Stimulated activated CD4-positive, alpha-beta T cell treated with anti-CD3 and anti-CD28 coated beads, Interleukin-2, amount 100 ng/mL, for 24 hours (primary cell): Measurements from ENCODE around the gene LRRC17.

ENCODE experiments used
- DNase-seq, 2 donors: peaks; one replicate each; pipeline ENCODE4 v3.0.0-alpha.2; 2020

The LRRC17 gene

DNA sequence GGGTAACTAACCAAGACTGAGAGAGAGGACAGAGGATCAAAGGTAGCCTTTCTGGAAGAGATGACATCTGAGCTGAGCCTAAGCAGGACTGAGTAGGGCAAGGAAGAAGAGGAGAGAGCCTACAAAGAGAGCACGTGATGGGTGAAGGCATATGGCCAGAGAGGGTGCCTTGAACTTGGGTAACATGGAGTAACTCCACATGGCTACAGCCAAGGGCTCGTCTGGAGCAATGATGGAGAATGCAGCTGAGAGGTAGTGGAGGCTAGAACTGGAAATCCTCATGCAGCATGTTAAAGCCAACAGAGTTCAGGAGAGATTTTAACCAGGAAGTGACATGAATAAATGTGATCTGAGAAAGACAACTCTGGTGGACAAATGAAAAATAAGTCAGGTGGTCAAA, 77.8 kb downstream of the LRRC17 start:
- DNase-seq: no peak

DNA sequence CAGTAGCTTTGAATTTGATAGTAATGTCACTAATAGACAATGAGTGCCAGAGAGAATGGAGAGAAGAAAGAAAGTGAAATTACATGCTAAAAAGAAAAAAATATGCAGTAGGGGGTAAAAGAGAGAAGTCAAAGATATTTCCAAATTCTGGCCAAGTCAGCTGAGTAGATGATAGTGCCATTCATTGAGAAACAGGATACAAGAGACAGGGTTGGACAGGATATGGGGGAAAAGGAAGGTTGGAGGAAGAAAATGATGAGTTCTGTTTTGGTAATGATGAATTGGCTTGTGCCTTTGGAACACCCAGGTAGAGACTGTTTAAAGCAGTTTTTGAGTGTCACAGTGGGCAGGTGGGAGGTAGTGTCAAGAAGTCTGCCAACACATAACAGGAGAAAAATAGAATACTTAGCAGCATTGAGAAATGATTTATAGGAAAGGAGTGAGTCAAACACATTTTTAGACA, 78.3 kb downstream of the LRRC17 start:
- DNase-seq: no peak

DNA sequence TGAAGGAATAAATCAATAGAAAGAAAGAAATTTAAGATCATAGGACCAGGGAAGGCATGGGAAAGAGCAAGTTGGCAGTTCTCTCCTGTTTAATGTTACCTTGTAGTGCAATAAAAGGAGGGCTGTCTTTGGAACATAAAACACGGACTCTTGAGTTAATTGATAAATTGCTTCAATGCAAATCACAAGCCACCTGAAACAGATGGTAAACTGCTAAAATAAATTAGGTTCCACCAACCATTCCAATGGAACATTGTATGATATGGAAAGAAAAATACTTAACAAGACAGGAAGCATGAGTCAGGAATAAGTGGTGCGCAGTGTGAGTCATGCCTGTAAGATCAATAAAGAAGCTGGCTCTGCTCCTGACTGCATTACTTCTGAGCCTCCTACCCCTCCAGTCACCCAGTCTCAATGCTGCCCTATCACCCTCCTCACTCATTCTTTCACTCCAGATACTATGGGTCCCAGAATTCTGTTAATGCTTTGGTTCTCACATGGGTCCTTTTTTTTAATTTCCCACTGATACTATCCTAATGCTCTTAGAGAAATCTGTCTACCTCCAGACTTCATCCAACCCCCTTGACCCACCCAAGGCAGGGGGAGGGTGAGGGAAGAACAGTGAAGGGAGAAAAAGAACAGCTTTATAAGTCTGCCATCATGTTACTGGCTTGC, 78.9 kb downstream of the LRRC17 start:
- no peak for DNase-seq

DNA sequence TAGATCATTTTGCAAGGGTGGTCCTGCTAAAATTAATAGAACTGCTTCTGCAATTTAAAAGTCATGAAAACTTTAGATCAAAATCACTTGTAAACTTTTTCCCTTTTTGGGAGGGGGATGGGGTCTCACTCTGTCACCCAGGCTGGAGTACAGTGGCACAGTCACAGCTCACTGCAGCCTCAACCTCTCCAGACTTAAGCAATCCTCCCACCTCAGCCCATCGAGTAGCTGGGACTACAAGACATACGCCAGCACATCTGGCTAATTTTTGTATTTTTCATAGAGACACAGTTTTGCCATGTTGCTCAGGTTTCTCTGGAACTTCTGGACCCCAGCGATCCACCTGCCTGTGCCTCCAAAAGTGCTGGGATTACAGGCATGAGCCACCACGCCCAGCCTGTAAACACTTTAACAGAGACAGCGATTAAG, 79.7 kb downstream of the LRRC17 start:
- no peak for DNase-seq

DNA sequence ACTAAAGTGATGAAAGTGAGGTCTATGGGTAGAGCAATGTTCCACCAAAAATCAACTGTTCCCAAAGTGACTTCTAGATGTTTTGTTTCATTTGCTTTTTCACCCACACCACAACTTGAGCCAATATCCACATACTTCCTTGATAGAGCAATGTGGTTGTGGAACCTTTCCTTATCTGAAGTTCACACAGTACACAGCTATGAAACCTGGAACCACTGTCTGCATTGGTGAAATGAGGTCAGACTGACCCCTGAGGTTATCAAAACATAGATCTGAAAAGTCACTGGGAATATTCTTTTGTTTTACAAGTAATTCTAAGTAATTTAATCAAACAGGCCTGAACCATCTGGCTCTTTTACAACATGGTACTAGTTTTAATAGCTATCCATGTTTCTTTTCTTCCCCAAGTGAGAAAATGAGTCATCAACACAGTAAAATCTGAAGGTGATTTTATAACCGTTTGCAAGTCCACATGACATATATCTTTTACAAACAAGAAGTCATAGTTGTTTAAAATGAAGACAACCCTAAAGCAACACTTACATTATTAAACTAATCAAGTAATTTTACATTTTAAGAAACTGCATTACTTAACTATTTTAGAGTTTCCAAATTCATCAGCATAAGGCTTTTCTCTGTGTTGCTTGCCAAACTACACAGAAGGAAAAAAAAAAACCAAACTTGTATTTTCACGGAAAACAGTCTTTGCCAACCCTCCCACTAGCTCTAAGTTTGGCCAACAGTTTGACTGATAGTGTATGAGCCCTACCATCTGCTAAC, 80.3 kb downstream of the LRRC17 start:
- DNase-seq: no peak

DNA sequence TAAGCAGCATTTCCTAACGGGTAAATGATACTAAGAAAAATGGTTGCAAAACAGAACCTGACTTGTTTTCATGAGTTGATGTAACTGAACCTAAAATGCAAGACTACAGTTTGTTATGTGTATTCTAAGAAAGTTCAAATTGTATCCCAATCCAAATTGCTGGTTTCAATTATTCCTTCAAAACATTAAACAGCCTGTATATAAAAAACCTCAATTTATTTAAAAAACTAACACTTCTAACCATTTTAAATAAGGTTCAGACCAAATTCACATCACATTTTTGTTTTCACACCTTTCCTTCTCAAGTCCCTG, 80.9 kb downstream of the LRRC17 start:
- DNase-seq: no peak

DNA sequence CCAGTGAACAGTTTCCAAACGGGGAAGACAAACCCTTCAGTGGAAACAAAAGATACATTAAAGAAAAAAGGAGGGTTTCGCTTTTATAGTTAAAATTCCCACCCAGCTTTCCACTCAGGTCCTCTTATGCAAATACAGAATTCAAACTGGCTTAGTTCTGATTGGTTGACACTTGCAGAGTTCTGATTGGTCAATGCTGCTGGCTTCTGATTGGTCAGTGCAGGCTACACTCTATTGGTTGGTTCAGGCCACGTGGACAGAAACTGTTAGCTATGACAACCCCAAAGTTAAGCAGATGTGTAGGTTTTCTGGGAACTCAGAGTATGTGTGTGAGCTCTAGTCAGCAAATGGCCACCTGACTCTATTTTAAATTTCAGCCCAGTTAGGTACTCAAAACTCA, 81.8 kb downstream of the LRRC17 start:
- no peak for DNase-seq
